ENCODE measurements around the gene IL10RA. TPM values are rescaled to one million over a fixed set of nuclear protein-coding genes. Genes with fewer than 3 reads are reported as not detected.

Gene IL10RA
- total and polyA plus RNA-seq, 9 of the 15 experiments (the other 6 are each of a cell fraction or from before 2014, with no cell fraction given), result 0.17 to 17.3 (median 2.9) TPM

GRCh38 chr11:117953024-117953671 is 33.0 kb upstream of the IL10RA start (continued):
- TF ChIP-seq, protein P1, sequence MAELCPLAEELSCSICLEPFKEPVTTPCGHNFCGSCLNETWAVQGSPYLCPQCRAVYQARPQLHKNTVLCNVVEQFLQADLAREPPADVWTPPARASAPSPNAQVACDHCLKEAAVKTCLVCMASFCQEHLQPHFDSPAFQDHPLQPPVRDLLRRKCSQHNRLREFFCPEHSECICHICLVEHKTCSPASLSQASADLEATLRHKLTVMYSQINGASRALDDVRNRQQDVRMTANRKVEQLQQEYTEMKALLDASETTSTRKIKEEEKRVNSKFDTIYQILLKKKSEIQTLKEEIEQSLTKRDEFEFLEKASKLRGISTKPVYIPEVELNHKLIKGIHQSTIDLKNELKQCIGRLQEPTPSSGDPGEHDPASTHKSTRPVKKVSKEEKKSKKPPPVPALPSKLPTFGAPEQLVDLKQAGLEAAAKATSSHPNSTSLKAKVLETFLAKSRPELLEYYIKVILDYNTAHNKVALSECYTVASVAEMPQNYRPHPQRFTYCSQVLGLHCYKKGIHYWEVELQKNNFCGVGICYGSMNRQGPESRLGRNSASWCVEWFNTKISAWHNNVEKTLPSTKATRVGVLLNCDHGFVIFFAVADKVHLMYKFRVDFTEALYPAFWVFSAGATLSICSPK (IDR thresholded peaks at IDR 0.05; ENCODE audit: borderline replicate concordance), result no peak
- TF ChIP-seq HSF4 (CRISPR knock-in tag; IDR thresholded peaks at IDR 0.05; ENCODE audit: borderline replicate concordance) (no peak), LCOR (CRISPR knock-in tag; IDR thresholded peaks at IDR 0.05) (no peak), SMARCE1 (IDR thresholded peaks at IDR 0.05) (no peak), ZNF57 (CRISPR knock-in tag; IDR thresholded peaks at IDR 0.05) (no peak), MYBL2 (IDR thresholded peaks at IDR 0.05; ENCODE audit: low read depth) (no peak), MYBL2 (CRISPR knock-in tag; IDR thresholded peaks at IDR 0.05; ENCODE audit: borderline replicate concordance) (no peak), PBX2 (CRISPR knock-in tag; IDR thresholded peaks at IDR 0.05; ENCODE audit: low read depth) (no peak), PBX2 (tag; conservative IDR thresholded peaks at IDR 0.05; ENCODE audit: low read depth) (peak; percentile 57), FOXA3 (CRISPR knock-in tag; conservative IDR thresholded peaks at IDR 0.05 in 1 of 2, IDR thresholded peaks at IDR 0.05 in 1 of 2) (no peak), CBFA2T3 (IDR thresholded peaks at IDR 0.05) (0 out of 2 replicates have a peak, but pooled peaks have one; percentile 8), ZBTB8A (IDR thresholded peaks at IDR 0.05; ENCODE audit: partially characterized antibody) (no peak), ELK1 (CRISPR knock-in tag; IDR thresholded peaks at IDR 0.05) (no peak)
- TF ChIP-seq, protein P2, sequence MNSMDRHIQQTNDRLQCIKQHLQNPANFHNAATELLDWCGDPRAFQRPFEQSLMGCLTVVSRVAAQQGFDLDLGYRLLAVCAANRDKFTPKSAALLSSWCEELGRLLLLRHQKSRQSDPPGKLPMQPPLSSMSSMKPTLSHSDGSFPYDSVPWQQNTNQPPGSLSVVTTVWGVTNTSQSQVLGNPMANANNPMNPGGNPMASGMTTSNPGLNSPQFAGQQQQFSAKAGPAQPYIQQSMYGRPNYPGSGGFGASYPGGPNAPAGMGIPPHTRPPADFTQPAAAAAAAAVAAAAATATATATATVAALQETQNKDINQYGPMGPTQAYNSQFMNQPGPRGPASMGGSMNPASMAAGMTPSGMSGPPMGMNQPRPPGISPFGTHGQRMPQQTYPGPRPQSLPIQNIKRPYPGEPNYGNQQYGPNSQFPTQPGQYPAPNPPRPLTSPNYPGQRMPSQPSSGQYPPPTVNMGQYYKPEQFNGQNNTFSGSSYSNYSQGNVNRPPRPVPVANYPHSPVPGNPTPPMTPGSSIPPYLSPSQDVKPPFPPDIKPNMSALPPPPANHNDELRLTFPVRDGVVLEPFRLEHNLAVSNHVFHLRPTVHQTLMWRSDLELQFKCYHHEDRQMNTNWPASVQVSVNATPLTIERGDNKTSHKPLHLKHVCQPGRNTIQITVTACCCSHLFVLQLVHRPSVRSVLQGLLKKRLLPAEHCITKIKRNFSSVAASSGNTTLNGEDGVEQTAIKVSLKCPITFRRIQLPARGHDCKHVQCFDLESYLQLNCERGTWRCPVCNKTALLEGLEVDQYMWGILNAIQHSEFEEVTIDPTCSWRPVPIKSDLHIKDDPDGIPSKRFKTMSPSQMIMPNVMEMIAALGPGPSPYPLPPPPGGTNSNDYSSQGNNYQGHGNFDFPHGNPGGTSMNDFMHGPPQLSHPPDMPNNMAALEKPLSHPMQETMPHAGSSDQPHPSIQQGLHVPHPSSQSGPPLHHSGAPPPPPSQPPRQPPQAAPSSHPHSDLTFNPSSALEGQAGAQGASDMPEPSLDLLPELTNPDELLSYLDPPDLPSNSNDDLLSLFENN (IDR thresholded peaks at IDR 0.05; ENCODE audit: low read depth in 2 of 2, low read length in 2 of 2), result no peak
